H9 (cell line): ENCODE results near the gene USP28. TPM values are rescaled to one million over a fixed set of nuclear protein-coding genes. Genes with fewer than 3 reads are reported as not detected.

ENCODE experiments used
- DNase-seq: peaks from one replicate; pipeline ENCODE4 v3.0.0-alpha.2; 2017
- H2AFZ ChIP-seq: one replicate; pipeline ENCODE4 v1.6.1; 2013; ENCODE audit warnings: mild to moderate bottlenecking, low read length, control low read depth, moderate library complexity
- H2AK5ac ChIP-seq: 2 replicates; pipeline ENCODE4 v1.6.1; 2013; ENCODE audit warnings: low read length, control low read depth, mixed read lengths; ENCODE audit not compliant: insufficient read length
- H2BK120ac ChIP-seq: one replicate; pipeline ENCODE4 v1.6.1; 2013; ENCODE audit warnings: low read depth, mild to moderate bottlenecking, low read length, control low read depth, inconsistent platforms; ENCODE audit not compliant: poor library complexity, severe bottlenecking
- H2BK12ac ChIP-seq: 2 replicates; pipeline ENCODE4 v1.6.1; 2013; ENCODE audit warnings: low read length, control low read depth, mixed read lengths, low read depth; ENCODE audit not compliant: insufficient read length
- H2BK15ac ChIP-seq: 2 replicates; pipeline ENCODE4 v1.6.1; 2013; ENCODE audit warnings: low read depth, low read length, control low read depth
- H2BK20ac ChIP-seq: one replicate; pipeline ENCODE4 v1.6.1; 2013; ENCODE audit warnings: low read depth, mild to moderate bottlenecking, low read length, control low read depth, inconsistent platforms; ENCODE audit not compliant: poor library complexity, severe bottlenecking
- H2BK5ac ChIP-seq: 2 replicates; pipeline ENCODE4 v1.6.1; 2013; ENCODE audit warnings: low read length, control low read depth, mixed read lengths; ENCODE audit not compliant: insufficient read length
- H3K14ac ChIP-seq: 2 replicates; pipeline ENCODE4 v1.6.1; 2013; ENCODE audit warnings: low read length, control low read depth; ENCODE audit not compliant: insufficient read depth
- H3K18ac ChIP-seq: 2 replicates; pipeline ENCODE4 v1.6.1; 2013; ENCODE audit warnings: low read depth, mild to moderate bottlenecking, mixed read lengths, low read length, control low read depth; ENCODE audit not compliant: insufficient read length
- H3K23ac ChIP-seq: 2 replicates; pipeline ENCODE4 v1.6.1; 2013; ENCODE audit warnings: low read length, control low read depth, mixed read lengths, low read depth; ENCODE audit not compliant: insufficient read length
- H3K23me2 ChIP-seq: 2 replicates; pipeline ENCODE4 v1.6.1; 2013; ENCODE audit warnings: low read depth, mild to moderate bottlenecking, mixed read lengths, low read length, control low read depth; ENCODE audit not compliant: insufficient read length, poor library complexity, severe bottlenecking
- H3K27ac ChIP-seq: 2 replicates; pipeline ENCODE4 v1.5.1; 2013; ENCODE audit warnings: low read length, control low read depth, mixed read lengths, low read depth; ENCODE audit not compliant: insufficient read length
- H3K27me3 ChIP-seq: 2 replicates; pipeline ENCODE4 v1.6.1; 2013; ENCODE audit warnings: low read length, control low read depth, inconsistent platforms; ENCODE audit not compliant: insufficient read depth
- H3K4ac ChIP-seq: 2 replicates; pipeline ENCODE4 v1.6.1; 2013; ENCODE audit warnings: low read depth, mild to moderate bottlenecking, control low read depth, inconsistent platforms, low read length, moderate library complexity
- H3K4me1 ChIP-seq: 2 replicates; pipeline ENCODE4 v1.6.1; 2013; ENCODE audit warnings: low read length, control low read depth, inconsistent platforms; ENCODE audit not compliant: insufficient read depth
- H3K4me2 ChIP-seq: 2 replicates; pipeline ENCODE4 v1.6.1; 2013; ENCODE audit warnings: low read length, control low read depth, mixed read lengths; ENCODE audit not compliant: insufficient read length, insufficient read depth
- H3K56ac ChIP-seq: 2 replicates; pipeline ENCODE4 v1.6.1; 2013; ENCODE audit warnings: low read depth, mild to moderate bottlenecking, mixed read lengths, low read length, control low read depth; ENCODE audit not compliant: insufficient read length
- H3K79me1 ChIP-seq: 2 replicates; pipeline ENCODE4 v1.6.1; 2013; ENCODE audit warnings: low read depth, mild to moderate bottlenecking, moderate library complexity, low read length, control low read depth, inconsistent platforms; ENCODE audit not compliant: insufficient read depth, poor library complexity, severe bottlenecking
- H3K79me2 ChIP-seq: 2 replicates; pipeline ENCODE4 v1.6.1; 2013; ENCODE audit warnings: low read length, control low read depth, inconsistent platforms; ENCODE audit not compliant: insufficient read depth
- H3K9ac ChIP-seq: 2 replicates; pipeline ENCODE4 v1.6.1; 2013; ENCODE audit warnings: low read length, control low read depth, mixed read lengths; ENCODE audit not compliant: insufficient read length; ENCODE audit errors: extremely low read depth
- H3K9me3 ChIP-seq: one replicate; pipeline ENCODE4 v1.6.1; 2013; ENCODE audit warnings: low read depth, low read length, inconsistent platforms; ENCODE audit not compliant: control insufficient read depth
- H3T11ph ChIP-seq: one replicate; pipeline ENCODE4 v1.6.1; 2013; ENCODE audit warnings: mild to moderate bottlenecking, low read length, control low read depth, inconsistent platforms
- H4K20me1 ChIP-seq: one replicate; pipeline ENCODE4 v1.6.1; 2013; ENCODE audit not compliant: control insufficient read depth, insufficient read length, insufficient read depth
- H4K5ac ChIP-seq: 2 replicates; pipeline ENCODE4 v1.6.1; 2013; ENCODE audit warnings: low read depth, mild to moderate bottlenecking, mixed read lengths, low read length, control low read depth; ENCODE audit not compliant: insufficient read length
- H4K8ac ChIP-seq: replicated peaks from 2 replicates; pipeline ENCODE4 v1.6.1; 2013; ENCODE audit warnings: low read length, control low read depth, mixed read lengths, low read depth; ENCODE audit not compliant: insufficient read length
- H4K91ac ChIP-seq: 2 replicates; pipeline ENCODE4 v1.6.1; 2013; ENCODE audit warnings: low read depth, mild to moderate bottlenecking, moderate library complexity, mixed read lengths, low read length, control low read depth; ENCODE audit not compliant: insufficient read length
- H3K27ac Mint-ChIP-seq, 3 experiments: 2 replicates in 2 of 3; 3 replicates in 1 of 3; pipeline ENCODE4 v1.8.0; 2020 to 2021; ENCODE audit warnings: mixed read lengths in 3 of 3, mild to moderate bottlenecking in 1 of 3, moderate library complexity in 1 of 3
- H3K27me3 Mint-ChIP-seq: 2 replicates; pipeline ENCODE4 v1.8.0; 2021; ENCODE audit warnings: low read depth, mild to moderate bottlenecking, moderate library complexity, mixed read lengths
- H3K36me3 Mint-ChIP-seq, 3 experiments: 2 replicates in 2 of 3; 3 replicates in 1 of 3; pipeline ENCODE4 v1.8.0; 2020 to 2021; ENCODE audit warnings: low read depth in 3 of 3, mixed read lengths in 3 of 3; ENCODE audit not compliant: insufficient read depth in 1 of 3
- H3K4me1 Mint-ChIP-seq, 2 experiments: 2 replicates each; pipeline ENCODE4 v1.8.0; 2020; ENCODE audit warnings: mixed read lengths in 2 of 2
- H3K4me3 Mint-ChIP-seq, 2 experiments: 2 replicates in 1 of 2; 3 replicates in 1 of 2; pipeline ENCODE4 v1.8.0; 2020 to 2021; ENCODE audit warnings: mild to moderate bottlenecking in 2 of 2, mixed read lengths in 2 of 2, moderate library complexity in 1 of 2
- H3K9me3 Mint-ChIP-seq, 2 experiments: 2 replicates in 1 of 2; 3 replicates in 1 of 2; pipeline ENCODE4 v1.8.0; 2020; ENCODE audit warnings: mild to moderate bottlenecking in 2 of 2, mixed read lengths in 2 of 2, moderate library complexity in 1 of 2
- CTCF ChIP-seq: fragments of 200-600 bp; sonication (generic); conservative IDR thresholded peaks from 3 replicates; pipeline ENCODE4 v1.8.0; 2021; ENCODE audit warnings: antibody characterized with exemption, mild to moderate bottlenecking
- WGBS: extraction: QIAGEN DNeasy Blood & Tissue Kit; methylation state at CpG from one replicate; pipeline ENCODE4 v1.1.7; 2013; ENCODE audit warnings: missing lambda C conversion rate, low lambda C conversion rate, mixed read lengths; ENCODE audit not compliant: insufficient read length; ENCODE audit errors: extremely low coverage; 5-methylcytosine and 5-hydroxymethylcytosine counted together
- total RNA-seq: library from RNA; stranded (reverse); gene quantifications from 2 replicates; pipeline ENCODE4 v1.2.1, GENCODE V29; 2021

The USP28 gene
- total RNA-seq, 1 experiment from 2014 or later: 107 TPM

GRCh38 chr11:113895367-113896155 lies 20.2 kb upstream of the USP28 start:
- Histone ChIP-seq H3K4me2 (no peak overlapping the region), H3K56ac (no peak overlapping the region), H2AFZ (no peak overlapping the region), H2BK120ac (no peak overlapping the region), H4K8ac (no peak overlapping the region), H3K18ac (no peak overlapping the region), H2BK15ac (no peak overlapping the region), H2BK20ac (no peak overlapping the region), H3K79me2 (no peaks in the 10 kb centered on the region), H2AK5ac (no peak overlapping the region), H3K27me3 (no peaks in the 10 kb centered on the region), H3K23me2 (no peaks in the 10 kb centered on the region), H3K23ac (no peak overlapping the region), H4K20me1 (no peaks in the 10 kb centered on the region), H3T11ph (no peak overlapping the region), H3K4me1 (no peaks in the 10 kb centered on the region; the same call in 1 of the 2 replicates), H4K5ac (no peak overlapping the region), H3K9ac (no peak overlapping the region), H3K4ac (no peak overlapping the region), H4K91ac (no peak overlapping the region), H2BK12ac (no peak overlapping the region), H3K27ac (no peak overlapping the region), H3K79me1 (no peaks in the 10 kb centered on the region), H3K9me3 (no peaks in the 10 kb centered on the region), H2BK5ac (no peak overlapping the region), H3K14ac (no peak overlapping the region)
- DNase-seq: peak; percentile 43
- Mint-ChIP-seq H3K36me3 (peaks cover 0 to 1% (median 0%) of the 10 kb centered on the region in 3 experiments; a peak in 1 of 7 replicates), H3K27ac (no peak overlapping the region; a peak in 1 of 7 replicates), H3K4me3 (no peak overlapping the region), H3K27me3 (no peaks in the 10 kb centered on the region), H3K9me3 (no peaks in the 10 kb centered on the region; a peak in 1 of 5 replicates), H3K4me1 (peaks cover 23 to 25% of the 10 kb centered on the region in 2 experiments)
- no CpG with 5 or more reads among the region's 10 CpGs for WGBS
- peak; percentile 21; the same call in 2 of the 3 replicates for TF ChIP-seq CTCF
